ENCODE measurements around the gene SAMHD1. TPM values are rescaled to one million over a fixed set of nuclear protein-coding genes. Genes with fewer than 3 reads are reported as not detected.

The SAMHD1 gene
- total and polyA plus RNA-seq, 9 of the 15 experiments (the other 6 are each of a cell fraction or from before 2014, with no cell fraction given), result 6.8 to 20.4 (median 14.8) TPM

GRCh38 chr20:36861875-36862801 lies 89.4 kb downstream of the SAMHD1 start (continued):
- TF ChIP-seq ZNF24 (IDR thresholded peaks at IDR 0.05), result no peak
- TF ChIP-seq ZNF785 (CRISPR knock-in tag; IDR thresholded peaks at IDR 0.05), result no peak
- no peak for TF ChIP-seq MTF1 (CRISPR knock-in tag; IDR thresholded peaks at IDR 0.05; ENCODE audit: borderline replicate concordance)
- no peak for TF ChIP-seq ZNF239 (CRISPR knock-in tag; IDR thresholded peaks at IDR 0.05)
- TF ChIP-seq NFRKB (IDR thresholded peaks at IDR 0.05; ENCODE audit: low read depth), result no peak
- TF ChIP-seq FOXA3 (CRISPR knock-in tag; conservative IDR thresholded peaks at IDR 0.05 in 1 of 2, IDR thresholded peaks at IDR 0.05 in 1 of 2), result 0 out of 4 replicates have a peak, but pooled peaks of 1 of the 2 experiments have one; percentile 6
- no peak for TF ChIP-seq E2F1 (CRISPR knock-in tag; IDR thresholded peaks at IDR 0.05)
- TF ChIP-seq SRSF3 (IDR thresholded peaks at IDR 0.05; ENCODE audit: insufficient read depth, low read length), result no peak
- no peak for TF ChIP-seq STAT5A (IDR thresholded peaks at IDR 0.05; ENCODE audit: borderline replicate concordance, low read length)
- no peak for TF ChIP-seq HDAC3 (IDR thresholded peaks at IDR 0.05; ENCODE audit: borderline replicate concordance, partially characterized antibody)
- TF ChIP-seq AFF4 (CRISPR knock-in tag; IDR thresholded peaks at IDR 0.05), result no peak; the same call in 1 of the 2 replicates
- no peak for TF ChIP-seq HMGXB4 (CRISPR knock-in tag; IDR thresholded peaks at IDR 0.05)
- TF ChIP-seq MEF2D (tag; conservative IDR thresholded peaks at IDR 0.05; ENCODE audit: low read depth), result no peak
- no peak for TF ChIP-seq ZNF143 (CRISPR knock-in tag; IDR thresholded peaks at IDR 0.05)
- TF ChIP-seq JUNB (CRISPR knock-in tag; conservative IDR thresholded peaks at IDR 0.05), result no peak
- no peak for TF ChIP-seq PTRF (tag; IDR thresholded peaks at IDR 0.05)
- peak in 1 of 2 experiments; percentile 65; a peak in 1 of 4 replicates for TF ChIP-seq UBTF (IDR thresholded peaks at IDR 0.05; ENCODE audit: borderline replicate concordance in 1 of 2, low read depth in 2 of 2, low read length in 2 of 2)
- TF ChIP-seq MEF2A (IDR thresholded peaks at IDR 0.05; ENCODE audit: control insufficient read depth, low read depth, low read length), result no peak

All from K562 (cell line).